Measurements from ENCODE around the gene C3orf22.

The C3orf22 gene

GRCh38 chr3:126519506-126520455, 39.0 kb downstream of the C3orf22 start:
- TF ChIP-seq CTCF (conservative IDR thresholded peaks at IDR 0.05), result no peak
- no peak for TF ChIP-seq ZFX (IDR thresholded peaks at IDR 0.05)
- H3K27ac ChIP-seq, result no peak overlapping the region

GRCh38 chr3:126518779-126519177, 40.0 kb downstream of the C3orf22 start:
- no peak overlapping the region for H3K27ac ChIP-seq
- TF ChIP-seq CTCF (conservative IDR thresholded peaks at IDR 0.05) (no peak), ZFX (IDR thresholded peaks at IDR 0.05) (no peak)

DNA sequence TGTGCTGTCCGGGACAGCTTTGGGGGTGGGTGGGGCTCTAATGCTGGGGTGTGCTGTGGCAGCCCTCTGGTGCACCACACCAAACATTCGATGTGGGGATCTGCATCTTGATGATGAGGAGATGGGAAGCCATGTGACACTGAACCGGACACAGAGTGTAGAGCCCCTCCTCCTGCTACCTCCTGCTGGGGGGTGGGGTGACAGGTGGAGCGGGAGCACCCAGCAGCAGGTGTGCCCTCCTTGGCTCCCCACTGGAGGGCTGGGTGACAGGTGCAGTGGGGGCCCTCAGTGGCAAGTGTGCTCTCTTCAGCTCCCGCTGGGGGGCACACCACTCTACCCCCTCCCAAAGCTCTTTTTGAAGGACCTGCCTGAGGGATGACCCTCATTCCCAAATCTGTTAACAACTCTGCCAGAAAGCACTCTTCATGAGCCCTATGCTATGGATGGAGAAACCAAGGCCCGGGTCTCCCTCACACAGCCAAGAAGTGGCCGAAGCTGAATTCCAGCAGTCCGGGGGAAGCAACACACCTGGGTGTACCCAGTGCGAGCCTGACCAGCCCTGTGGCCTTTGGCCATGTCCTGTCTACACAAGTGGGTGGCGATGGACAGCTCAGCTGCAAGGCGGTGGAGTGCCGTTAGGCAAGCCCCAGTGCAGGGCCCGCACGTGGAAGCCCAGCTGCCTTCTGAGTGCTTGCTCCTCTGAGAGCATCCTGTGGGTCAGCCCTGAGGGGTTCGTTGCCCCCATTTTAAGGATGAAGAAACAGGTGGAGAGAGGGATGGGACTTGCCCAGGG, 40.5 kb downstream of the C3orf22 start:
- TF ChIP-seq CTCF (conservative IDR thresholded peaks at IDR 0.05) (no peak), ZFX (IDR thresholded peaks at IDR 0.05) (no peak)
- no peak overlapping the region for H3K27ac ChIP-seq

- H3K27ac ChIP-seq, result no peak within 1 kb of the TSS
- TF ChIP-seq CTCF (conservative IDR thresholded peaks at IDR 0.05) (no peak), ZFX (IDR thresholded peaks at IDR 0.05) (no peak)
These were observed 41.3 kb downstream of the C3orf22 start, which contains the start of gene UROC1 for GRCh38 chr3:126517291-126517951. Gene UROC1 (minus strand): TSS chr3:126517773. CDS start chr3:126517719, 54 bp downstream.

DNA sequence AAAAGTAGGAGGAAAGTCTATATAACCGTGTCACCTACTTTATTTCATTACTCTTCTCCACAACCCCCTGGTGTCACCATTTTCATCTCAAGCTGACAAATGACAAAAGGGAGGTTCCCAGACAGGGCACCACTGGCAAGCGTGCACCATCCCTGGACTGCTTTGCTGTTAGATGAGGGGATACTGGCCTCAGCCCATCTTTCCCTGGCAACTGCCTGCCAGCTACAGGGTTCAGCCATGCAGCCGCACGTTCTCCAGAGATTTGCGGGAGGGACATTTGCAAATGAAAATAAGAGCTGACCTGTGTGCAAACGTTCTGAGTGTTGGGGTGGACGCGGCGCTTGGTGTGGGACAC, 41.8 kb downstream of the C3orf22 start:
- H3K27ac ChIP-seq, result no peak overlapping the region
- TF ChIP-seq ZFX (IDR thresholded peaks at IDR 0.05) (no peak), CTCF (conservative IDR thresholded peaks at IDR 0.05) (no peak)

DNA sequence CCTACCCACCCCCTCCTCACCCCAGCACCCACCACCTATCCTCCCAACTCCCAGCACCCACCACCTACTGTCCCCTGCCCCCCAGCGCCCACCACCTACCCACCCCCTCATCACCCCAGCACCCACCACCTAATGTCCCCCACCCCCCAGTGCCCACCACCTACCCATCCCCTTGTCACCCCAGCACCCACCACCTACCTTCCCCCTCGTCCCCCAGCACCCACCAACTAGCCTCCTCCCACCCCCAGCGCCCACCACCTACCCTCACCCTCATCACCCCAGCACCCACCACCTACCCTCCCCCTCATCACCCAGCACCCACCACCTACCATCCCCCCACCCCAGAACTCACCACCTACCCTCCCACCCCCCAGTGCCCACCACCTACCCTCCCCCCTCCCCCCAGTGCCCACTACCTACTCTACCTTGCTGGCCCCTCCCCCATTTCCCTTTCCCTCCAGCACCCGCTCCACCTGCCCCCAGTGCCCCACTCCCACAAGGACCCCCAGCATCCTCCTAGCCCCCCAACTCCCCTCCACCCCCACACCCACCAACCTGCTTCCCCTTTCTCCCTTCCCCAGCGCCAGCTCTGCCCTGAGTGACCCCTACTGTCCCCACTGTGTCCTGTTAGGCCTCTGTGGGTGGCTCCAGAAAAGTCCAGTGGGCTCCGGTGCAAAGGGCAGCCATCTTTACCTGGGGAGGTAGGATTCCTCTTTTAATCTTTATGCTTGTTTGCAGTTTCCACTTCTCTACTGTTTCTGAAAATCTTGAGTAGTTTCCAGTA, 42.4 kb downstream of the C3orf22 start:
- no peak overlapping the region for H3K27ac ChIP-seq
- no peak for TF ChIP-seq ZFX (IDR thresholded peaks at IDR 0.05)
- TF ChIP-seq CTCF (conservative IDR thresholded peaks at IDR 0.05), result no peak

Data from C4-2B (cell line).